Stomach smooth muscle (tissue), 2 donors: ENCODE measurements around the gene ATP1A4.
"Not testable (repeated sequence)": the region's sequence is repeated elsewhere in the genome, so short reads cannot be mapped to it uniquely, and the experiment has no call there.

Source experiments
- H3K27ac ChIP-seq: one replicate; pipeline ENCODE4 v1.7.0; 2013; ENCODE audit warnings: mild to moderate bottlenecking, low read length, inconsistent platforms
- H3K27me3 ChIP-seq, 2 donors: one replicate each; pipeline ENCODE4 v1.7.0; 2013; ENCODE audit warnings: low read length in 2 of 2; ENCODE audit not compliant: insufficient read depth in 2 of 2, control insufficient read depth in 1 of 2
- H3K36me3 ChIP-seq, 2 donors: one replicate each; pipeline ENCODE4 v1.7.0; 2013; ENCODE audit warnings: low read length in 2 of 2; ENCODE audit not compliant: control insufficient read depth in 2 of 2, insufficient read depth in 2 of 2
- H3K4me1 ChIP-seq: one replicate; pipeline ENCODE4 v1.7.0; 2013; ENCODE audit warnings: low read length; ENCODE audit not compliant: control insufficient read depth, insufficient read depth
- H3K4me3 ChIP-seq, 2 donors: one replicate each; pipeline ENCODE4 v1.7.0; 2013; ENCODE audit warnings: low read length in 2 of 2
- H3K9ac ChIP-seq, 2 donors: one replicate each; pipeline ENCODE4 v1.7.0; 2013; ENCODE audit warnings: low read length in 2 of 2, mild to moderate bottlenecking in 1 of 2
- H3K9me3 ChIP-seq, 2 donors: one replicate each; pipeline ENCODE4 v1.7.0; 2013; ENCODE audit warnings: low read length in 2 of 2; ENCODE audit not compliant: control insufficient read depth in 2 of 2
- donor health status: healthy.
- donor health status: Pancreatic carcinoma.

Gene ATP1A4

DNA sequence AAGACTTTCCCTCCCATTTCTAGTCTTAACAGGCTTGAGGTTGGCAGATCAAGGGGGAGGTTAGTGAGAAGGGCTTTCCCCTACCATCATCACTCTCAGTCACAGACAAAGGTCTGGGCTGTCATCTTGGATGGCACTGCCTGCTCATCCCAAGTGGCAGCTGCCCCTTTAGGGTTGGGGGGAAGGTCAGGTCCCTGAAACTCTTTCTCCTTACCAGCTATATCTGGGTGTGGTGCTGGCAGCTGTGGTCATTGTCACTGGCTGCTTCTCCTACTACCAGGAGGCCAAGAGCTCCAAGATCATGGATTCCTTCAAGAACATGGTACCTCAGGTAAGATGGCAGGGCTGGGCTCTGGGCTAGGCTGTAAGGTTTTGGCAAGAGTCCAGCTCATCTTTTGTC is 27.7 kb upstream of the ATP1A4 start:
- no peaks in the 10 kb centered on the region for H3K27me3 ChIP-seq
- H3K27ac ChIP-seq = no peak overlapping the region
- peaks cover 43 to 65% of the 10 kb centered on the region in 2 donors for H3K36me3 ChIP-seq
- H3K4me1 ChIP-seq = peaks cover 29% of the 10 kb centered on the region
- H3K9ac ChIP-seq = no peak overlapping the region
- no peak overlapping the region for H3K4me3 ChIP-seq
- no peaks in the 10 kb centered on the region for H3K9me3 ChIP-seq

DNA sequence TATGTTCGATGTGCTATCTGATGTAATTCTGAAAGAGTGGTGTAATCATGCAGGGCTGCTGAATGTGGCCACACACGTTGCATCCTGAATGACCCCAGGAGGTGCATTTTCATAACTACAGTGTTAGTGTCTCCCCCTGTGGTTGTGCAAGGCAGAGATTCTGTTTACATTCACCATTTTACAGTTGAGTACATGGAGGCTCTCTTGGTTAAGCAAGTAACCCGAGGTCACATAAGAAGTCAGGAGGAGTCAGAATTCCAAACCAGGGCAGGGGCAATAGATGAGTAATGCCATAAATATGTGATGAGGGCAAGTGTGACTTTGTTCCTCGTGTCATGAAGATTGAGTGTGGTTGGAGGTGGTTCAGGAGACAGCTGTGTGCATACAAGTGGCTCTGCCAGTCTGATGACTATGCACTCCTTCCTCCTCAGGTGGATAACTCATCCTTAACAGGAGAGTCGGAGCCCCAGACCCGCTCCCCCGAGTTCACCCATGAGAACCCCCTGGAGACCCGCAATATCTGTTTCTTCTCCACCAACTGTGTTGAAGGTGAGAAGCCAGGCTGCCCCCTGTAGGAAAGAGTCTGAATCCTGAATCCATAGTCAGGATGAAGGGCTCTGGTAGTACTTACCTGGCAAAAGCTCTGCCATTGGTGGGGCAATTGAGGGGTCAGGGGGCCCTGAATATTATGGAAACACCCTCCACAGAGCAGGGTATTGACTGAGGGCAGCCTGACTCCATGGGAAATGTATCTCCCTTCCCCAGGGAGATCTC is 26.5 kb upstream of the ATP1A4 start:
- peaks cover 24% of the 10 kb centered on the region for H3K4me1 ChIP-seq
- H3K27me3 ChIP-seq = no peaks in the 10 kb centered on the region
- H3K36me3 ChIP-seq = peaks cover 53 to 76% of the 10 kb centered on the region in 2 donors
- H3K9ac ChIP-seq = no peak overlapping the region
- no peak overlapping the region for H3K4me3 ChIP-seq
- no peaks in the 10 kb centered on the region for H3K9me3 ChIP-seq
- H3K27ac ChIP-seq = peak overlapping the region; percentile 31

DNA sequence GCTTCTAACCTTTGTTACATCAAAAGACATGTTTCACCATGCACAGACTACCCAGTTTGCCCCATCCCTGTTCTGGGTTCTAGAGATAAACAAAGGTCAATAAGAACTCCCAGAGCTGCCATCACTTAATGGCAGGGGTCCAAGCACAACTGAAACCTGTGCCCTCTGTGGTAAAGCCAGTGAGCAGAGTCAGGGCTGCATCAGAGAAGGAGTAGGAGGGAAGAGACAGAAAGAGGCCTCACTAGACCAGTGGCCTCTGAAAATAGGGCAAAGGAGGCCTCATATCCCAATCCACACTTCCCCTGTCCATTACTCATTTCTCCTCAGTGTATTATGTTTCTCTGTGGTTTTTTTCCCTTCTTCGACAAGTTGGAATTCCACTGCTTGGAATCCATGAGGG is 25.7 kb upstream of the ATP1A4 start:
- Histone ChIP-seq H3K9me3 (no peaks in the 10 kb centered on the region), H3K9ac (no peak overlapping the region), H3K27ac (no peak overlapping the region), H3K4me1 (peaks cover 32% of the 10 kb centered on the region), H3K36me3 (peaks cover 61 to 83% of the 10 kb centered on the region in 2 donors), H3K4me3 (no peak overlapping the region), H3K27me3 (no peaks in the 10 kb centered on the region)

DNA sequence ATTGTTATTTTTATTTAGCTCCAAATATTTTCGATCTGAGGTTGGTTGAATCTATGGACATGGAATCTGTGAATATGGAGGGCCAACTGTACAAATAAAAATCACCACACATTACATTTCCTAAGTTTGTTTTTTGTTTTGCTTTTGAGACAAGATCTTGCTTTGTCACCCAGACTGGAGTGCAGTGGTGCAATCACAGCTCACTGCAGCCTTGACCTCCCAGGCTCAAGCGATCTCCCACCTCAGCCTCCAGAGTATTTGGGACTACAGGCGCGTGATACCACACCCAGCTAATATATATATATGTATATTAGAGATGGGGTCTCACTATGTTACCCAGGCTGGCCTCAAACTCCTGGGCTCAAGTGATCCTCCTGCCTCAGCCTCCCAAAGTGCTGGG is 25.1 kb upstream of the ATP1A4 start:
- peaks cover 66 to 83% of the 10 kb centered on the region in 2 donors for H3K36me3 ChIP-seq
- not testable (repeated sequence) for H3K4me3 ChIP-seq, H3K9ac ChIP-seq, H3K27ac ChIP-seq, H3K9me3 ChIP-seq, H3K27me3 ChIP-seq
- H3K4me1 ChIP-seq = peaks cover 36% of the 10 kb centered on the region

DNA sequence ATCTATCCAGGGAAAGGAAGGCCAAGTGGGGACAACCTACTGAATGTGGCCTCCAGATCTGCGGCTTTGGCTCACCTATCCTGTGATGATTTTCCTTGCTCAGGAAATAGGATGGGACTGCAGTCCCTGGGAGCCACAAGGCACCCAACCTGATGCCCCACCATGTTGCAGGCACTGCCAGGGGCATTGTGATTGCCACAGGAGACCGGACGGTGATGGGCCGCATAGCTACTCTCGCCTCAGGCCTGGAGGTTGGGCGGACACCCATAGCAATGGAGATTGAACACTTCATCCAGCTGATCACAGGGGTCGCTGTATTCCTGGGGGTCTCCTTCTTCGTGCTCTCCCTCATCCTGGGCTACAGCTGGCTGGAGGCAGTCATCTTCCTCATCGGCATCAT is 24.0 kb upstream of the ATP1A4 start:
- peak overlapping the region; percentile 37 for H3K27ac ChIP-seq
- H3K9ac ChIP-seq = peak overlapping the region; percentile 2 to 7
- H3K36me3 ChIP-seq = peaks cover 67 to 80% of the 10 kb centered on the region in 2 donors
- H3K4me3 ChIP-seq = no peak overlapping the region
- H3K27me3 ChIP-seq = no peaks in the 10 kb centered on the region
- H3K9me3 ChIP-seq = no peaks in the 10 kb centered on the region
- peaks cover 44% of the 10 kb centered on the region for H3K4me1 ChIP-seq

DNA sequence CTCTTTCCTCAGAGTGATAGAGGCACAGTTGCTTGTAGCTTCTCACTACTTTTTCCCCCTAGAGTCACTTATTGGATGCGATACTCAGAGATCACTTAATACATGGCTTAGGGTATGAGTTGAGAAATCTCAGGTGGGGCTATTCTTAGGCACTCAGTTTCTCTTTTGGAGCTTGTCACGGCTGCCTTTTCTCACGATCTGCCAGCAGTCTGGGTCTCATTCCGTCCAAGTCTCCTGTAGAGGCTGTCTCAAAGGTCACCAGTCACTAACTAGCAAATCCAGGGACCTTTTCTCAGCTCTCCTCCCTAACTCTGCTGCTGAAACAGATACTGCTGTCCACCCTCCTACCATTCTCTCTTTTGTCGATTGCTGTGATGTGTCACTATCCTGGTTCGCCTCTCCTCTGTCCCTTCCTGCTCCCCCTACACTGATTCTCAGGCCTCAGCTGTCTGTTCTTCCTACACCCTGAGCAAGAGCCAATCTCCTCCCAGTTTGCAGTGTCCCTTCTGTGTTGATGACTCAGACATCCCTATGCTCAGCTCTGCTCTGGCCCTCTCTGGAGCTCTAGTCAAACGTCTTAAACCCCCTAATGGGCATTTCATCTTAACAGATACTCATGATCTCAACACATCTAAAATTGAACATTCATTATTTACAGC is 23.4 kb upstream of the ATP1A4 start:
- Histone ChIP-seq H3K9me3 (no peaks in the 10 kb centered on the region), H3K27me3 (no peaks in the 10 kb centered on the region), H3K4me1 (peaks cover 44% of the 10 kb centered on the region), H3K36me3 (peaks cover 66 to 81% of the 10 kb centered on the region in 2 donors), H3K9ac (peak overlapping the region; percentile 2 to 7), H3K4me3 (no peak overlapping the region), H3K27ac (peak overlapping the region; percentile 37)

DNA sequence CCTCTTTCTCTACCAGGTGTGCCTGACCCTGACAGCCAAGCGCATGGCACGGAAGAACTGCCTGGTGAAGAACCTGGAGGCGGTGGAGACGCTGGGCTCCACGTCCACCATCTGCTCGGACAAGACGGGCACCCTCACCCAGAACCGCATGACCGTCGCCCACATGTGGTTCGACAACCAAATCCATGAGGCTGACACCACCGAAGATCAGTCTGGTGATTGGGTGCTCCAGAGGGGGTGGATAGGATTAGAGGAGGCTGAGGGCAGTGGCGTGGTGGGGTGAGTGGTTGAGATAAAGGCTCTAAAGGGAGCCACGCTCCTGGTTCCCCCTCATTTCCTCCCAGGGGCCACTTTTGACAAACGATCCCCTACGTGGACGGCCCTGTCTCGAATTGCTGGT is 22.8 kb upstream of the ATP1A4 start:
- Histone ChIP-seq H3K9ac (no peak overlapping the region), H3K4me3 (no peak overlapping the region), H3K4me1 (peaks cover 44% of the 10 kb centered on the region), H3K27me3 (no peaks in the 10 kb centered on the region), H3K27ac (peak overlapping the region; percentile 37), H3K9me3 (no peaks in the 10 kb centered on the region), H3K36me3 (peaks cover 66 to 78% of the 10 kb centered on the region in 2 donors)

DNA sequence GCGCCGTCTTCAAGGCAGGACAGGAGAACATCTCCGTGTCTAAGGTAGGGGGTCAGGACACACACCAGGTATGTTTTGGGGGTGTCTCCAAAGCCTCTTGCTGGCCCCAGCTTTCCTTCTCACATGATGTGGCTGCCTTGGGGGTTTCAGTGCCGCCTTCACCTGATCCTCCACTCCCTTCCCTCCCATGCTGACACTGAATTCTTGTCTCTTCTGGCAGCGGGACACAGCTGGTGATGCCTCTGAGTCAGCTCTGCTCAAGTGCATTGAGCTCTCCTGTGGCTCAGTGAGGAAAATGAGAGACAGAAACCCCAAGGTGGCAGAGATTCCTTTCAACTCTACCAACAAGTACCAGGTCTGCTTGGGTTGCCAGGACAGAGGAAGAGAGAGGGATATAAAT is 22.4 kb upstream of the ATP1A4 start:
- no peaks in the 10 kb centered on the region for H3K9me3 ChIP-seq
- H3K27ac ChIP-seq = peak overlapping the region; percentile 37
- H3K4me1 ChIP-seq = peaks cover 41% of the 10 kb centered on the region
- no peaks in the 10 kb centered on the region for H3K27me3 ChIP-seq
- no peak overlapping the region for H3K9ac ChIP-seq
- H3K4me3 ChIP-seq = no peak overlapping the region
- H3K36me3 ChIP-seq = peaks cover 66 to 75% of the 10 kb centered on the region in 2 donors

DNA sequence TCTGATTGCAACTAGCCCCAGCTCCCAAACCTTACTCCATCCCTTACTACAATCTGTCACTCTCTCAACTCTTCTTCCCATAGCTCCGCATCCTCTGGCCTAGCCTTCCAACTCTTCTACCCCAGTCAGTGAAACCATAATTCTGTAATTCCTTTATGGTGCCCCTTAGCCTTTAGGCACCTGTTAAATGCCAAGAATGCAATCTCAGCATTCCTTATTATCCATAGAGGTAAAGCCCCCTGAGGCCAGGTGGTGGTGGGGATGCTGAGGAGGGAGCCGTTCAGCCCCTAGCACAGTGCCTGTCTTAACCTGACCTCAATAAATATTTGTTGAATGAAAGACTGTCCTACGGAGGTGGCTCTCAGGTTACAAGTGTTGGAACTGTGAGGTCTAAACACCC is 21.8 kb upstream of the ATP1A4 start:
- Histone ChIP-seq H3K27ac (no peak overlapping the region), H3K9me3 (no peaks in the 10 kb centered on the region), H3K4me1 (peaks cover 39% of the 10 kb centered on the region), H3K36me3 (peaks cover 67 to 75% of the 10 kb centered on the region in 2 donors), H3K9ac (no peak overlapping the region), H3K4me3 (no peak overlapping the region), H3K27me3 (no peaks in the 10 kb centered on the region)

DNA sequence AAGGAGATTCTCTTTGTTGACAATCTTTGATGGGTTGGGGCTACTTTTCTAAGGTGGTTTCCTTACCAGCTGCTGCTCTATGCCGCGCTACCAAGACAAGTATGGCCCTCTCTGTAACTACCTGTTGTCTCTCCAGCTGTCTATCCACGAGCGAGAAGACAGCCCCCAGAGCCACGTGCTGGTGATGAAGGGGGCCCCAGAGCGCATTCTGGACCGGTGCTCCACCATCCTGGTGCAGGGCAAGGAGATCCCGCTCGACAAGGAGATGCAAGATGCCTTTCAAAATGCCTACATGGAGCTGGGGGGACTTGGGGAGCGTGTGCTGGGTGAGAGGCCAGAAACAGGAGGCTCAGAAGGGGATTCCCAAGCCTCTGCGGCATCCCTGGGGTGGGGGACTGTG is 21.4 kb upstream of the ATP1A4 start:
- Histone ChIP-seq H3K27ac (peak overlapping the region; percentile 49), H3K4me1 (peaks cover 34% of the 10 kb centered on the region)

DNA sequence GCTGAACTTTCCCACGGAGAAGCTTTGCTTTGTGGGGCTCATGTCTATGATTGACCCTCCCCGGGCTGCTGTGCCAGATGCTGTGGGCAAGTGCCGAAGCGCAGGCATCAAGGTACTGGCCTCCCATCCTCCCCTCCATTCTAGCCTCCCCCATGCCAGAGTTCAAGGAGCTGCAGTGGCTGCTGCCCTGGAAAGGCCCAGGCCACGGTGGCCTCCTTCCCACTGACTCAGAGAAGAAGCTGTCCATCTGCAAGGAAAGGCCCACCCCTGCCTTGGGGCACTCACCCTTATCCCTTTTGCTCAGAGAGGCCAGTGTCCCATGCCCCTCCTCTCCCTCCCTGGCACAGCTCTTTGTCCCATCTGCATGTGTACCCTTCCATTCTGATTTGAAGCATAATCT is 20.9 kb upstream of the ATP1A4 start:
- peak overlapping the region; percentile 49 for H3K27ac ChIP-seq

More for the DNA sequence above, 21.4 kb upstream of the ATP1A4 start:
- peaks cover 70 to 76% of the 10 kb centered on the region in 2 donors for H3K36me3 ChIP-seq
- no peaks in the 10 kb centered on the region for H3K9me3 ChIP-seq
- H3K4me3 ChIP-seq = no peak overlapping the region
- H3K27me3 ChIP-seq = no peaks in the 10 kb centered on the region
- no peak overlapping the region for H3K9ac ChIP-seq

More for the DNA sequence above, 20.9 kb upstream of the ATP1A4 start:
- H3K9ac ChIP-seq = no peak overlapping the region
- peaks cover 68 to 74% of the 10 kb centered on the region in 2 donors for H3K36me3 ChIP-seq
- H3K27me3 ChIP-seq = no peaks in the 10 kb centered on the region
- H3K9me3 ChIP-seq = no peaks in the 10 kb centered on the region
- H3K4me1 ChIP-seq = peaks cover 32% of the 10 kb centered on the region
- no peak overlapping the region for H3K4me3 ChIP-seq
